ENCODE results near the gene SAMD13. TPM values are rescaled to one million over a fixed set of nuclear protein-coding genes. Genes with fewer than 3 reads are reported as not detected.

SAMD13 gene
- total and polyA plus RNA-seq, 7 donors = 0.41 to 31.8 (median 3.0) TPM

DNA sequence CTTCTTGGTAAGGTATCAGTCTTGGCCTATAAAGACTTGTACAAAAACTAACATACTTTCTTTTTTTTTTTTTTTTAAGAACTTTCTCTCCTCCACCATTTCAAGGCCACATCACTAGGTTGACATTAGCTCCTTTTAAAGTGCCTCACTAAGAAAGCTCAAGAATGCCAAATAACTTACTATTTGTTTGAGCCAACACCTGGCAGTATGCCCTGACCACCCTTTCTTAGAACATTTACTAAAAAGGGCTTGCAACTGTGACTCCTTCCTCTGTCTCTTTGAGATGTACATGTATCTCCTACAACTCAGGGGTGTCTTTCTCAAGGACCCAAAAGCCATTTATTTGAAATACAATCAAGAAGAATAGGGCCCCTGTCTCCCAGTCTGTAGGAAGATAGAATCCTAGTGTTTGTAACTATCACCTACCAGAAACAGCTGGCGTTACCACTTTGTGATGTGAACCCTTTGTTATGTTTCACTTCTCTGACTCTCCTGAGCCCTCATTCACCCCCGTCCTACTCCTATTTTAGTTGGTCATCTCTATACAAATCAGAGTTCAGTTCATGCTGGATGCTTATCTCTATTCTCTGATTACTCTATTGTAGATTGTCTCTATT is 12.2 kb upstream of the SAMD13 start:
- 93 to 96% methylated on average over 2 of the region's 2 CpGs for WGBS, 2 donors
- Histone ChIP-seq H3K4me3 (no peak overlapping the region), H3K36me3 (no peaks in the 10 kb centered on the region), H3K27ac (no peak overlapping the region), H3K9me3 (peaks cover 0 to 3% (median 1%) of the 10 kb centered on the region in 4 donors), H3K4me1 (no peaks in the 10 kb centered on the region), H3K27me3 (no peaks in the 10 kb centered on the region)
- DNase-seq = no peak
- intact Hi-C loops (cut with DNase I) = no loop called here
- TF ChIP-seq, protein P1, sequence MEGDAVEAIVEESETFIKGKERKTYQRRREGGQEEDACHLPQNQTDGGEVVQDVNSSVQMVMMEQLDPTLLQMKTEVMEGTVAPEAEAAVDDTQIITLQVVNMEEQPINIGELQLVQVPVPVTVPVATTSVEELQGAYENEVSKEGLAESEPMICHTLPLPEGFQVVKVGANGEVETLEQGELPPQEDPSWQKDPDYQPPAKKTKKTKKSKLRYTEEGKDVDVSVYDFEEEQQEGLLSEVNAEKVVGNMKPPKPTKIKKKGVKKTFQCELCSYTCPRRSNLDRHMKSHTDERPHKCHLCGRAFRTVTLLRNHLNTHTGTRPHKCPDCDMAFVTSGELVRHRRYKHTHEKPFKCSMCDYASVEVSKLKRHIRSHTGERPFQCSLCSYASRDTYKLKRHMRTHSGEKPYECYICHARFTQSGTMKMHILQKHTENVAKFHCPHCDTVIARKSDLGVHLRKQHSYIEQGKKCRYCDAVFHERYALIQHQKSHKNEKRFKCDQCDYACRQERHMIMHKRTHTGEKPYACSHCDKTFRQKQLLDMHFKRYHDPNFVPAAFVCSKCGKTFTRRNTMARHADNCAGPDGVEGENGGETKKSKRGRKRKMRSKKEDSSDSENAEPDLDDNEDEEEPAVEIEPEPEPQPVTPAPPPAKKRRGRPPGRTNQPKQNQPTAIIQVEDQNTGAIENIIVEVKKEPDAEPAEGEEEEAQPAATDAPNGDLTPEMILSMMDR (IDR thresholded peaks at IDR 0.05) = no peak
- TF ChIP-seq POLR2A (IDR thresholded peaks at IDR 0.05) (no peak), EP300 (IDR thresholded peaks at IDR 0.05) (no peak), POLR2AphosphoS5 (IDR thresholded peaks at IDR 0.05) (no peak)

DNA sequence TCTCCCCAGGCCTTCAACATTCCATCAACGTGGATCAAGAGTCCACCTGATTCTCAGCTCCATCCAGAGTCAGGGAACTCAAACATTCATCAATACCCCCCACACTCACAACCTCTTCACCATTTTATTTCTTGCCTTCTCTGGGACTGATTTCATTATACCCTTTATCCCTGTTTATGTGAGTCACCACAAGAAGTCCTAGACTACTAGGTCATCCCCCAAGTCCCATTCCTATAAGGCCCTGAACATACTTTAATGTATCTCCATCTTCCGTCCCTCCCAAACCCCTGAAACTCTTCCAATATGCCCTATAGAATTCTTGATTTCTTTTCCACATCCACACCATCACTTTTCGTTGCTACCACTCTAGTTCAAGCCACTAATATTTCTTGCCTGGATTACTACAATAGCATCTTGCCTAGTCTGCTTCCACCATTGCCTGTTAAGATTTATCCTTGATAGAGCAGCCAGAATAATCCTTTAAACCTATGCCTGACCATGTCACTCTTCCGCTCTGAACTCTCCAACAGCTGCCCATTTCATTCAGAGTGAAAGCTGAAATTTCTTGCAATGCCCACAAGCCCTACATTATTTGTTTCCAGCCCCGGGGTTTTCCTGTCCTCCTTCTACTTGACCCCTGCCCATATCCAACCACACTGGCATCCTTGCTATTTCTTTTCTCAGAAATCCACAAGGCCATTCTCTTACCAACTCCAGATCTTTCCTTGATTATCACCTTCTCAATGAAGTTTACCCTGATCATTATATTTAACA is 9.4 kb upstream of the SAMD13 start:
- DNase-seq = no peak
- TF ChIP-seq, protein P1 (IDR thresholded peaks at IDR 0.05) = no peak
- TF ChIP-seq POLR2AphosphoS5 (IDR thresholded peaks at IDR 0.05) (no peak), POLR2A (IDR thresholded peaks at IDR 0.05) (no peak), EP300 (IDR thresholded peaks at IDR 0.05) (no peak)
- H3K27me3 ChIP-seq = no peaks in the 10 kb centered on the region
- 91 to 92% methylated on average over 5 of the region's 5 CpGs for WGBS, 2 donors
- intact Hi-C loops (cut with DNase I) = loop anchor here (10.0 kb wide), 1 partner anchor 143 kb away; no protein-coding TSS in a partner anchor
- H3K27ac ChIP-seq = no peak overlapping the region
- no peaks in the 10 kb centered on the region for H3K36me3 ChIP-seq
- no peaks in the 10 kb centered on the region for H3K4me1 ChIP-seq
- H3K9me3 ChIP-seq = peaks cover 0 to 4% (median 3%) of the 10 kb centered on the region in 4 donors
- H3K4me3 ChIP-seq = no peak overlapping the region

DNA sequence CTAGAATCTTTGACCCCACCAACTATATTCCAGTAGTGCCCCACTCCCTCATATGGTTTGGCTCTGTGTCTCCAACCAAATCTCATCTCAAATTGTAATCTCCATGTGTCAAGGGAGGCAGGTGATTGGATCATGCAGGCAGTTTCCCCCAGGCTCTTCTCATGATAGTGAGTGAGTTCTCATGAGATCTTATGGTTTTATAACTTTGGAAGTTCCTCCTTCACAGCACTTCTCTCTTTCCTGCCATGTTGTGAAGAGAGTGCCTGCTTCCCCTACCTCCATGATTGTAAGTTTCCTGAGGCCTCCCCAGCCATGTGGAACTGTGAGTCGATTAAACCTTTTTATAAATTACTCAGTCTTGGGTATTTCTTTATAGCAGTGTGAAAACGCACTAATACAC is 7.7 kb upstream of the SAMD13 start:
- Histone ChIP-seq H3K9me3 (peaks cover 0 to 4% (median 0%) of the 10 kb centered on the region in 4 donors), H3K4me1 (peaks cover 0 to 6% (median 0%) of the 10 kb centered on the region in 4 donors), H3K4me3 (no peak overlapping the region), H3K27ac (no peak overlapping the region), H3K36me3 (no peaks in the 10 kb centered on the region), H3K27me3 (no peaks in the 10 kb centered on the region)
- TF ChIP-seq, protein P1 (IDR thresholded peaks at IDR 0.05) = no peak
- no peak for TF ChIP-seq POLR2A (IDR thresholded peaks at IDR 0.05)
- no peak for TF ChIP-seq EP300 (IDR thresholded peaks at IDR 0.05)
- no peak for TF ChIP-seq POLR2AphosphoS5 (IDR thresholded peaks at IDR 0.05)
- 90 to 92% methylated on average over 2 of the region's 2 CpGs for WGBS, 2 donors
- intact Hi-C loops (cut with DNase I) = loop anchor here (10.0 kb wide), 1 partner anchor 141 kb away; no protein-coding TSS in a partner anchor
- DNase-seq = no peak

DNA sequence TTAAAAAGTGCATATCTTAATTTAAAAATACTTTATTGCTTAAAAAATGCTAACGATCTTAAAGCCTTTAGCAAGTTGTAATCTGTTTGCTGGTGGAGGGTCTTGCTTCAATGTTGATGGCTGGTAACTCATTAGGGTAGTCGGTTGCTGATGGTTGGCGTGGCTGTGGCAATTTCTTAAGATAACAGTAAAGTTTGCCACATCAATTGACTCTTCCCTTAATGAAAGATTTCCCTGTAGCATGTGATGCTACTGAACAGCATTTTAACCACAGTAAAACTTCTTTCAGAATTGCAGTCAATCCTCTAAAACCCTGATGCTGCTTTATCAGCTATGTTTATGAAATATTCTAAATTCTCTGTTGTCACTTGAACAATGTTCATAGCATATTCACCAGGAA is 6.8 kb upstream of the SAMD13 start:
- 88 to 96% methylated on average over 3 of the region's 3 CpGs for WGBS, 2 donors

More for the DNA sequence above, 6.8 kb upstream of the SAMD13 start:
- no peaks in the 10 kb centered on the region for H3K36me3 ChIP-seq
- intact Hi-C loops (cut with DNase I) = loop anchor here (5.0 to 10.0 kb wide), 2 partner anchors 140 to 297 kb away; partner anchors contain the start of gene TTLL7
- no peak overlapping the region for H3K4me3 ChIP-seq
- peaks cover 0 to 15% (median 2%) of the 10 kb centered on the region in 4 donors for H3K4me1 ChIP-seq
- no peak overlapping the region for H3K27ac ChIP-seq
- no peak for TF ChIP-seq EP300 (IDR thresholded peaks at IDR 0.05)
- TF ChIP-seq, protein P1 (IDR thresholded peaks at IDR 0.05) = no peak
- no peak for TF ChIP-seq POLR2A (IDR thresholded peaks at IDR 0.05)
- TF ChIP-seq POLR2AphosphoS5 (IDR thresholded peaks at IDR 0.05) = no peak
- no peak for DNase-seq
- no peaks in the 10 kb centered on the region for H3K27me3 ChIP-seq
- H3K9me3 ChIP-seq = peaks cover 0 to 4% (median 0%) of the 10 kb centered on the region in 4 donors

All from sigmoid colon (tissue), 7 donors.